ENCODE results near the gene CUL1.

GRCh38 chr7:148723166-148723559 is 24.5 kb downstream of the CUL1 start:
- TF ChIP-seq CTCF (conservative IDR thresholded peaks at IDR 0.05; ENCODE audit: low read depth, low read length) (no peak), EZH2phosphoT487 (IDR thresholded peaks at IDR 0.05; ENCODE audit: borderline replicate concordance, low read length) (no peak)

All from PC-3 (cell line).